H1 (cell line): ENCODE measurements around the gene ANAPC15. TPM values are rescaled to one million over a fixed set of nuclear protein-coding genes. Genes with fewer than 3 reads are reported as not detected.

Source experiments
- CTCF ChIA-PET: fragments of 300-600 bp; sonication (Branson Sonifier 250); formaldehyde crosslinking; loops from one replicate; lab custom pipeline; 2021; ENCODE audit not compliant: partially characterized antibody; lab: Charles Lee
- POLR2A ChIA-PET: fragments of 300-600 bp; sonication (Branson Sonifier 250); formaldehyde crosslinking; loops from one replicate; lab custom pipeline; 2021; ENCODE audit warnings: inconsistent platforms; ENCODE audit not compliant: partially characterized antibody; lab: Charles Lee
- DNase-seq, 2 experiments: peaks; one replicate each; pipeline versions ENCODE4 v3.0.0 to v3.0.0-alpha.2; 2010 to 2022; ENCODE audit warnings: low spot score in 2 of 2, low read depth in 1 of 2, mixed read lengths in 1 of 2
- FAIRE-seq: peaks from 2 replicates; lab custom pipeline; 2011; peaks lifted over from hg19 to GRCh38; lab: Jason Lieb, UNC
- H2AFZ ChIP-seq: 2 replicates; pipeline ENCODE4 v1.8.1; 2012; ENCODE audit warnings: low read length, inconsistent platforms
- H2AK5ac ChIP-seq: 2 replicates; pipeline ENCODE4 v1.6.1; 2013; ENCODE audit warnings: low read depth, low read length
- H2BK120ac ChIP-seq: replicated peaks from 2 replicates; pipeline ENCODE3; 2013; ENCODE audit warnings: low read depth, low read length, inconsistent platforms
- H2BK12ac ChIP-seq: 2 replicates; pipeline ENCODE4 v1.6.1; 2013; ENCODE audit warnings: low read depth, low read length
- H2BK15ac ChIP-seq: 2 replicates; pipeline ENCODE4 v1.6.1; 2013; ENCODE audit warnings: low read length
- H2BK20ac ChIP-seq: 2 replicates; pipeline ENCODE4 v1.6.1; 2013; ENCODE audit warnings: low read length
- H2BK5ac ChIP-seq: 2 replicates; pipeline ENCODE4 v1.6.1; 2013; ENCODE audit warnings: low read depth, low read length
- H3K14ac ChIP-seq: 2 replicates; pipeline ENCODE4 v1.6.1; 2013; ENCODE audit warnings: inconsistent platforms; ENCODE audit not compliant: insufficient read length
- H3K18ac ChIP-seq: 2 replicates; pipeline ENCODE4 v1.6.1; 2013; ENCODE audit warnings: low read length; ENCODE audit errors: extremely low read depth
- H3K23ac ChIP-seq: 2 replicates; pipeline ENCODE4 v1.6.1; 2013; ENCODE audit warnings: inconsistent platforms; ENCODE audit not compliant: insufficient read length
- H3K23me2 ChIP-seq: 2 replicates; pipeline ENCODE4 v1.6.1; 2013; ENCODE audit warnings: low read depth, low read length
- H3K27ac ChIP-seq: 2 replicates; pipeline ENCODE4 v1.6.1; 2011; ENCODE audit warnings: low read depth, low read length, inconsistent platforms
- H3K27me3 ChIP-seq, 4 experiments: replicated peaks in 1 of 4; 1 replicate in 1 of 4; 2 replicates in 3 of 4; pipeline versions ENCODE4 v1.6.1 to v1.8.1; 2011 to 2013; ENCODE audit warnings: low read length in 3 of 4, mild to moderate bottlenecking in 3 of 4, inconsistent platforms in 2 of 4, mixed read lengths in 2 of 4, moderate library complexity in 1 of 4; ENCODE audit not compliant: control insufficient read depth in 3 of 4, insufficient read depth in 3 of 4; ENCODE audit errors: extremely low read depth in 1 of 4
- H3K36me3 ChIP-seq, 4 experiments: 2 replicates each; pipeline versions ENCODE4 v1.6.1 to v1.8.1; 2011 to 2013; ENCODE audit warnings: mild to moderate bottlenecking in 4 of 4, low read length in 3 of 4, moderate library complexity in 2 of 4, control low read depth in 1 of 4, inconsistent platforms in 1 of 4; ENCODE audit not compliant: insufficient read depth in 4 of 4, control insufficient read depth in 2 of 4
- H3K4ac ChIP-seq: replicated peaks from 2 replicates; pipeline ENCODE3; 2013; ENCODE audit warnings: low read length, low read depth, mixed read lengths, inconsistent platforms; ENCODE audit not compliant: insufficient read length
- H3K4me1 ChIP-seq, 4 experiments: replicated peaks in 1 of 4; 1 replicate in 1 of 4; 2 replicates in 3 of 4; pipeline versions ENCODE4 v1.6.1 to v1.8.1; 2011 to 2013; ENCODE audit warnings: low read length in 3 of 4, inconsistent platforms in 2 of 4, mixed read lengths in 1 of 4; ENCODE audit not compliant: insufficient read depth in 4 of 4, control insufficient read depth in 3 of 4
- H3K4me2 ChIP-seq, 2 experiments: 2 replicates each; pipeline versions ENCODE4 v1.6.1 to v1.8.1; 2011 to 2013; ENCODE audit warnings: low read depth in 2 of 2, low read length in 2 of 2, control low read depth in 1 of 2, inconsistent platforms in 1 of 2, mild to moderate bottlenecking in 1 of 2; ENCODE audit not compliant: insufficient read depth in 1 of 2
- H3K4me3 ChIP-seq, 4 experiments: fragments of 200-600, 300-600 bp in 1 of 4; sonication (generic), shearing (Covaris generic), sonication (Bioruptor Twin) in 1 of 4; 2 replicates each; pipeline versions ENCODE4 v1.5.1 to v1.8.1; 2011 to 2016; ENCODE audit warnings: low read length in 4 of 4, low read depth in 3 of 4, control low read depth in 2 of 4, inconsistent platforms in 2 of 4, mild to moderate bottlenecking in 2 of 4, mixed read lengths in 1 of 4, moderate library complexity in 1 of 4; ENCODE audit not compliant: insufficient read depth in 2 of 4; ENCODE audit errors: extremely low read depth in 1 of 4
- H3K56ac ChIP-seq: replicated peaks from 2 replicates; pipeline ENCODE3; 2013; ENCODE audit warnings: low read depth, mild to moderate bottlenecking, mixed read lengths, low read length, inconsistent platforms; ENCODE audit not compliant: insufficient read length
- H3K79me1 ChIP-seq: 2 replicates; pipeline ENCODE4 v1.6.1; 2013; ENCODE audit warnings: low read depth, low read length, control low read depth
- H3K79me2 ChIP-seq, 2 experiments: 2 replicates each; pipeline versions ENCODE4 v1.6.1 to v1.8.1; 2012 to 2013; ENCODE audit warnings: low read length in 2 of 2, mild to moderate bottlenecking in 2 of 2, inconsistent platforms in 1 of 2; ENCODE audit not compliant: insufficient read depth in 2 of 2, control insufficient read depth in 1 of 2
- H3K9ac ChIP-seq, 4 experiments: replicated peaks in 1 of 4; 1 replicate in 1 of 4; 2 replicates in 3 of 4; pipeline versions ENCODE4 v1.6.1 to v1.8.1; 2011 to 2013; ENCODE audit warnings: low read depth in 3 of 4, low read length in 3 of 4, control low read depth in 2 of 4, mild to moderate bottlenecking in 2 of 4, moderate library complexity in 2 of 4, inconsistent platforms in 1 of 4; ENCODE audit errors: extremely low read depth in 1 of 4
- H3K9me3 ChIP-seq, 2 experiments: 2 replicates each; pipeline versions ENCODE4 v1.6.1 to v1.8.1; 2012 to 2013; ENCODE audit warnings: mild to moderate bottlenecking in 2 of 2, moderate library complexity in 2 of 2, control low read depth in 1 of 2, inconsistent platforms in 1 of 2, low read depth in 1 of 2, low read length in 1 of 2, mixed read lengths in 1 of 2; ENCODE audit not compliant: insufficient read depth in 2 of 2
- H4K20me1 ChIP-seq, 2 experiments: replicated peaks in 1 of 2; 2 replicates each; pipeline versions ENCODE3 to v1.8.1; 2011 to 2013; ENCODE audit warnings: inconsistent platforms in 2 of 2, low read length in 2 of 2, mild to moderate bottlenecking in 1 of 2; ENCODE audit not compliant: insufficient read depth in 2 of 2, control insufficient read depth in 1 of 2
- H4K5ac ChIP-seq: 2 replicates; pipeline ENCODE4 v1.6.1; 2013; ENCODE audit warnings: low read length, low read depth, mixed read lengths, inconsistent platforms; ENCODE audit not compliant: insufficient read length
- H4K8ac ChIP-seq: 2 replicates; pipeline ENCODE4 v1.8.0; 2013; ENCODE audit warnings: mild to moderate bottlenecking, moderate library complexity, low read length, inconsistent platforms; ENCODE audit not compliant: insufficient read depth; ENCODE audit errors: extremely low read depth
- H4K91ac ChIP-seq: replicated peaks from 2 replicates; pipeline ENCODE3; 2013; ENCODE audit warnings: low read length, mixed read lengths, inconsistent platforms; ENCODE audit not compliant: insufficient read length
- CTBP2 ChIP-seq: IDR thresholded peaks from 2 replicates; pipeline ENCODE4 v1.7.0; 2011; ENCODE audit warnings: borderline replicate concordance, mild to moderate bottlenecking, moderate library complexity, mixed read lengths, low read length; ENCODE audit not compliant: insufficient read depth, insufficient read length
- EZH2 ChIP-seq: fragments of 200-600 bp; sonication (generic); IDR thresholded peaks from 2 replicates; pipeline ENCODE4 v1.7.1; 2012; ENCODE audit warnings: low read depth, mild to moderate bottlenecking, moderate library complexity, low read length, inconsistent platforms; ENCODE audit not compliant: severe bottlenecking
- GABPA ChIP-seq: IDR thresholded peaks from 2 replicates; pipeline ENCODE4 v1.6.1; 2011; ENCODE audit warnings: mild to moderate bottlenecking, low read length, moderate library complexity, borderline replicate concordance; ENCODE audit not compliant: insufficient read depth
- JUN ChIP-seq: IDR thresholded peaks from 2 replicates; pipeline ENCODE4 v1.6.1; 2011; ENCODE audit warnings: low read depth, mild to moderate bottlenecking, improper control_type of control experiment, low read length
- KDM5A ChIP-seq: fragments of 200-600 bp; IDR thresholded peaks from 2 replicates; pipeline ENCODE4 v1.7.1; 2012; ENCODE audit warnings: mild to moderate bottlenecking, low read length, inconsistent platforms, mixed read lengths
- PHF8 ChIP-seq: fragments of 200-600 bp; sonication (generic); conservative IDR thresholded peaks from 2 replicates; pipeline ENCODE4 v1.7.1; 2012; ENCODE audit warnings: low read depth, mild to moderate bottlenecking, inconsistent platforms, low read length, moderate library complexity
- POU5F1 ChIP-seq: IDR thresholded peaks from 2 replicates; pipeline ENCODE4 v1.6.1; 2011; ENCODE audit warnings: low read depth, mild to moderate bottlenecking, low read length, moderate library complexity
- RFX5 ChIP-seq: IDR thresholded peaks from 2 replicates; pipeline ENCODE4 v1.6.1; 2011; ENCODE audit warnings: low read depth, low read length, improper control_type of control experiment, borderline replicate concordance
- SIN3A ChIP-seq, 2 experiments: IDR thresholded peaks in 1 of 2; conservative IDR thresholded peaks in 1 of 2; 2 replicates each; pipeline ENCODE4 v1.6.1; 2011 to 2012; ENCODE audit warnings: low read length in 2 of 2, improper control_type of control experiment in 1 of 2, low read depth in 1 of 2, mild to moderate bottlenecking in 1 of 2
- SP1 ChIP-seq: IDR thresholded peaks from 2 replicates; pipeline ENCODE4 v1.6.1; 2011; ENCODE audit warnings: low read depth, low read length
- WGBS, 2 experiments: shearing (Covaris generic) in 1 of 2; methylation state at CpG; one replicate each; pipeline versions ENCODE4 v1.1.6 to v1.1.7; 2013 to 2015; ENCODE audit warnings: low lambda C conversion rate in 2 of 2, mixed read lengths in 2 of 2, inconsistent platforms in 1 of 2, low coverage in 1 of 2, missing lambda C conversion rate in 1 of 2; ENCODE audit not compliant: insufficient replicate concordance in 2 of 2, insufficient coverage in 1 of 2, insufficient read length in 1 of 2; ENCODE audit errors: extremely low coverage in 1 of 2, missing lambda C conversion rate in 1 of 2; 5-methylcytosine and 5-hydroxymethylcytosine counted together
- polyA plus RNA-seq, 7 experiments: library from polyadenylated mRNA; depleted of rRNA in 3 of 7; stranded (reverse) in 5 of 7; unstranded in 2 of 7; fragments of >200 nt in 5 of 7; fragments of 200-250 nt in 2 of 7; gene quantifications; 1 replicate in 5 of 7; 2 replicates in 1 of 7; 4 replicates in 1 of 7; pipeline versions ENCODE4 v1.2.1 to v1.2.3, GENCODE V29; 2011 to 2013; ENCODE audit warnings: missing spikeins in 2 of 7, mixed read lengths in 2 of 7
- total RNA-seq: library from RNA; stranded (reverse); fragmentation: NEBNext Ultra II Directional; extraction: Animal tissue kit (Norgen Biotek cat#: 25700); gene quantifications from 2 replicates; pipeline ENCODE4 v1.2.1, GENCODE V29; 2021

Gene ANAPC15
- total and polyA plus RNA-seq, 2 of the 8 experiments (the other 6 are each of a cell fraction or from before 2014, with no cell fraction given): 66.2 to 74.9 TPM

GRCh38 chr11:72116019-72116755 is 3.7 kb upstream of the ANAPC15 start:
- H3K79me2 ChIP-seq: no peaks in the 10 kb centered on the region
- H3K4ac ChIP-seq: no peak overlapping the region
- H2BK120ac ChIP-seq: no peak overlapping the region
- H2AFZ ChIP-seq: no peak overlapping the region
- H4K5ac ChIP-seq: no peak overlapping the region
- no peak overlapping the region for H4K8ac ChIP-seq
- H3K27me3 ChIP-seq: peaks cover 0 to 9% (median 3%) of the 10 kb centered on the region in 4 experiments; a peak in 5 of 7 replicates
- H3K23ac ChIP-seq: no peak overlapping the region
- H3K36me3 ChIP-seq: no peaks in the 10 kb centered on the region
- ChIA-PET CTCF (no interaction called here), POLR2A (interaction anchor here (1.2 kb wide), 1 partner anchor 17 kb away, joined by 4 read pairs; no protein-coding TSS in a partner anchor)
- no peak overlapping the region for H2BK20ac ChIP-seq
- H2BK15ac ChIP-seq: no peak overlapping the region
- no peak overlapping the region for H2BK5ac ChIP-seq
- H2AK5ac ChIP-seq: no peak overlapping the region
- no peak for DNase-seq
- no peak overlapping the region for H3K14ac ChIP-seq
- H3K18ac ChIP-seq: no peak overlapping the region
- no peaks in the 10 kb centered on the region for H3K79me1 ChIP-seq
- peaks cover 4% of the 10 kb centered on the region for H3K23me2 ChIP-seq
- peaks cover 0 to 4% (median 0%) of the 10 kb centered on the region in 4 experiments; a peak in 4 of 7 replicates for H3K4me1 ChIP-seq
- WGBS, 2 experiments: 90 to 100% methylated on average over 1 to 6 of the region's 6 CpGs
- no peaks in the 10 kb centered on the region for H3K9me3 ChIP-seq
- no peak overlapping the region for H3K4me2 ChIP-seq
- H3K27ac ChIP-seq: no peak overlapping the region
- no peak for FAIRE-seq
- H4K91ac ChIP-seq: no peak overlapping the region
- no peak overlapping the region for H3K56ac ChIP-seq
- no peak overlapping the region for H3K9ac ChIP-seq
- no peaks in the 10 kb centered on the region for H4K20me1 ChIP-seq
- H3K4me3 ChIP-seq: no peak overlapping the region
- H2BK12ac ChIP-seq: no peak overlapping the region
- TF ChIP-seq KDM5A (no peak), EZH2 (no peak), JUN (no peak), POU5F1 (no peak), GABPA (no peak), RFX5 (no peak), SIN3A (conservative IDR thresholded peaks at IDR 0.05 in 1 of 2, IDR thresholded peaks at IDR 0.05 in 1 of 2; ENCODE audit: low read depth in 1 of 2, low read length in 2 of 2) (no peak), SP1 (no peak), CTBP2 (no peak), PHF8 (no peak)
